GM10847 (cell line): ENCODE results near the gene OR3A3.

ENCODE experiments used
- POLR2A ChIP-seq: IDR thresholded peaks from 2 replicates; pipeline ENCODE4 v1.6.1; 2011; ENCODE audit not compliant: insufficient read length; ENCODE audit errors: extremely low read depth

The OR3A3 gene

DNA sequence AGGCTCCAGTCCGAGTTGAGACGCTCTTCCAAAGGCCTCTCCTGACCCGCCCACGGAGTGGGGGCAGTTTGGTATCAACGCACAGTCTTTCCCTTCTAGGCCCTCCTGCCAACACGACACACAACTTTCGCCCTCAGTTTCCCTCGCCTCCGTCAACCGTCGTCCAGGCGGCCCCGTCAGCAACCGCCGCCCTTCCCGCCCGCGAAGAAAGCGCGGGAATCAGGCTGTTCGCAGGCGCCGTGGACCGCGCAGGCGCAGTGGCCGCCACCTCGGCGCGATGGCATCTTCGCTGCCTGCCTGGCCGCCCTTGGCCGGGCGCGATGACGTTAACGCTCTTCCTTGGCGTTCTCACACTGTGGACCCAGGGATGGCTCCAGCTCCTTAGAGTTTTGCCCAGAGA is 60.4 kb downstream of the OR3A3 start, which contains the start of gene SPATA22:
Gene SPATA22 (minus strand): TSS at position 221 of the 400 bp plus-strand sequence. CDS start 2,494 bp downstream, outside the sequence.
- TF ChIP-seq POLR2A: no peak

DNA sequence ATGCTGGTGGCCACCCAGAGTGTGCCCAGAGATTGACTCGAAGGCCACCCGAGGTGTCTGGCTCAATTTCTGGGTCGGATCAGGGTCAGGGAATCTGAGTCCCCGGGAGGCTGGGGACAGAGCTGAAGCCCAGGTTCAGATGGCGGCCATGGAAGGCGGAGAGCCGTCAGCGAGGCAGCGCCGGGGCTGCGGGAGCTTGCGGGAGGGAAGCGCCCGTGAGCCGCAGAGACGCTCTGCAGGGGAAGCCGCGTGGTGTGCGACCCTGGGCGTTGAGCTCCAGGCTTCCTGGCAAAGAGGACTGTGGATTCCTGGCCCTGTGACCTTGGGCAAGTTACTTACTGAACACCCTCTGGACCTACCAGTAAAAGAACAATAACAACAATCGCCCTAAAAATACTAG is 61.0 kb downstream of the OR3A3 start:
- TF ChIP-seq POLR2A: no peak
